SK-N-SH treated with all-trans-retinoic acid at 6 μM for 48 hours (cell line): ENCODE measurements around the gene LRFN5.
"Not testable (repeated sequence)": the region's sequence is repeated elsewhere in the genome, so short reads cannot be mapped to it uniquely, and the experiment has no call there.

Source experiments
- ATAC-seq: fragments of 200-7000 bp; cut with Tn5 transposase; 3 replicates; pipeline ENCODE4 v1.9.1; 2020; ENCODE audit warnings: mild to moderate bottlenecking, moderate library complexity
- ARNTL ChIP-seq: fragments of 450-650 bp; formaldehyde crosslinking; IDR thresholded peaks from 2 replicates; pipeline ENCODE4 v1.5.0; 2020; ENCODE audit warnings: low read depth, mild to moderate bottlenecking, moderate library complexity, borderline replicate concordance
- BACH2 ChIP-seq: fragments of 250-450 bp; sonication (Bioruptor Pico); IDR thresholded peaks from 2 replicates; pipeline ENCODE4 v1.9.0; 2021; ENCODE audit warnings: mild to moderate bottlenecking, borderline replicate concordance
- CSDC2 ChIP-seq: fragments of 250-450 bp; sonication (Bioruptor Pico); IDR thresholded peaks from 2 replicates; pipeline ENCODE4 v1.5.0; 2020; ENCODE audit warnings: mild to moderate bottlenecking, moderate library complexity
- ESRRG ChIP-seq: fragments of 250-450 bp; sonication (Bioruptor Pico); IDR thresholded peaks from 2 replicates; pipeline ENCODE4 v1.6.1; 2021; ENCODE audit warnings: mild to moderate bottlenecking
- ISL1 ChIP-seq: fragments of 250-450 bp; sonication (Bioruptor Pico); IDR thresholded peaks from 2 replicates; pipeline ENCODE4 v2.1.2; 2022; ENCODE audit warnings: mild to moderate bottlenecking, moderate library complexity
- OSR1 ChIP-seq: fragments of 250-450 bp; sonication (Bioruptor Pico); IDR thresholded peaks from 2 replicates; pipeline ENCODE4 v1.8.0; 2022; ENCODE audit warnings: moderate library complexity, mild to moderate bottlenecking, inconsistent platforms
- RARB ChIP-seq: fragments of 250-450 bp; sonication (Bioruptor Pico); IDR thresholded peaks from 2 replicates; pipeline ENCODE4 v1.8.0; 2021; ENCODE audit warnings: mild to moderate bottlenecking, moderate library complexity
- SNAI2 ChIP-seq: fragments of 250-450 bp; sonication (Bioruptor Pico); IDR thresholded peaks from 2 replicates; pipeline ENCODE4 v1.5.0; 2020; ENCODE audit warnings: mild to moderate bottlenecking, moderate library complexity
- TOX ChIP-seq: fragments of 250-450 bp; sonication (Bioruptor Pico); IDR thresholded peaks from 2 replicates; pipeline ENCODE4 v1.8.0; 2021; ENCODE audit warnings: mild to moderate bottlenecking, moderate library complexity, borderline replicate concordance
- ZC3H10 ChIP-seq: fragments of 250-450 bp; sonication (Bioruptor Pico); IDR thresholded peaks from 2 replicates; pipeline ENCODE4 v1.5.1; 2021; ENCODE audit warnings: mild to moderate bottlenecking, moderate library complexity
- ZFP3 ChIP-seq: fragments of 250-450 bp; sonication (Bioruptor Pico); IDR thresholded peaks from 2 replicates; pipeline ENCODE4 v1.5.0; 2020; ENCODE audit warnings: mild to moderate bottlenecking, moderate library complexity
- ZFP30 ChIP-seq: fragments of 450-650 bp; formaldehyde crosslinking; IDR thresholded peaks from 2 replicates; pipeline ENCODE4 v1.5.0; 2022; ENCODE audit warnings: mild to moderate bottlenecking, moderate library complexity
- ZNF565 ChIP-seq: fragments of 450-650 bp; formaldehyde crosslinking; conservative IDR thresholded peaks from 2 replicates; pipeline ENCODE4 v1.5.0; 2020; ENCODE audit warnings: low read depth, mild to moderate bottlenecking, moderate library complexity
- ZNF70 ChIP-seq: fragments of 450-650 bp; formaldehyde crosslinking; IDR thresholded peaks from 2 replicates; pipeline ENCODE4 v1.5.0; 2020; ENCODE audit warnings: mild to moderate bottlenecking, moderate library complexity
- ZNF8 ChIP-seq: fragments of 450-650 bp; formaldehyde crosslinking; IDR thresholded peaks from 2 replicates; pipeline ENCODE4 v1.5.0; 2020; ENCODE audit warnings: mild to moderate bottlenecking, moderate library complexity
- TF ChIP-seq, protein P1 (sequence below): fragments of 250-450 bp; sonication (Bioruptor Pico); IDR thresholded peaks from 2 replicates; pipeline ENCODE4 v1.8.0; 2021; ENCODE audit warnings: low read depth, mild to moderate bottlenecking, moderate library complexity, borderline replicate concordance
- TF ChIP-seq, protein P2 (sequence below): fragments of 250-450 bp; sonication (Bioruptor Pico); IDR thresholded peaks from 2 replicates; pipeline ENCODE4 v1.5.0; 2020; ENCODE audit warnings: mild to moderate bottlenecking, moderate library complexity
- TF ChIP-seq, protein P3 (sequence below): fragments of 250-450 bp; sonication (Bioruptor Pico); IDR thresholded peaks from 2 replicates; pipeline ENCODE4 v1.5.1; 2021; ENCODE audit warnings: mild to moderate bottlenecking, moderate library complexity
- TF ChIP-seq, protein P4 (sequence below): fragments of 250-450 bp; sonication (Bioruptor Pico); IDR thresholded peaks from 2 replicates; pipeline ENCODE4 v1.8.0; 2020; ENCODE audit warnings: mild to moderate bottlenecking, moderate library complexity, borderline replicate concordance

Gene LRFN5

DNA sequence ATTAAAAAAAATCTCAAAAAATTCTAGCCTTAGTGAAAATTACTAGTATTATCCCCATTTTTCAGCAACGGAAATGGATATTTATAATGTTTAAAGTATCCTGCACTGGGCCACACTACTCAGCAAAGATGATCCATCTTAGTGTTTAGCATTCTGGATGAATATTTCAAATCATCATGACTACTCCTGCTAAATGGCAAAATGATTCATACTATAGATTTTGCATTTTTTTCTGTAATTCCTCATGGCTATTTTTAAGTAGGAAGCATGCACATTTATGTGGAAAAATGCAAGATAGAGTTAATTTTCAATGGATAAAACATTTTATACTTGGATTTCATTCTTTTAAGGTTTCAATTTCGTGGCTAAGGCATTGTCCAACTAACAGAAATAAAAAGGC lies 59.6 kb downstream of the LRFN5 start:
- TF ChIP-seq CSDC2 (CRISPR knock-in tag) = no peak
- no peak for TF ChIP-seq RARB (CRISPR knock-in tag)
- TF ChIP-seq, protein P1, sequence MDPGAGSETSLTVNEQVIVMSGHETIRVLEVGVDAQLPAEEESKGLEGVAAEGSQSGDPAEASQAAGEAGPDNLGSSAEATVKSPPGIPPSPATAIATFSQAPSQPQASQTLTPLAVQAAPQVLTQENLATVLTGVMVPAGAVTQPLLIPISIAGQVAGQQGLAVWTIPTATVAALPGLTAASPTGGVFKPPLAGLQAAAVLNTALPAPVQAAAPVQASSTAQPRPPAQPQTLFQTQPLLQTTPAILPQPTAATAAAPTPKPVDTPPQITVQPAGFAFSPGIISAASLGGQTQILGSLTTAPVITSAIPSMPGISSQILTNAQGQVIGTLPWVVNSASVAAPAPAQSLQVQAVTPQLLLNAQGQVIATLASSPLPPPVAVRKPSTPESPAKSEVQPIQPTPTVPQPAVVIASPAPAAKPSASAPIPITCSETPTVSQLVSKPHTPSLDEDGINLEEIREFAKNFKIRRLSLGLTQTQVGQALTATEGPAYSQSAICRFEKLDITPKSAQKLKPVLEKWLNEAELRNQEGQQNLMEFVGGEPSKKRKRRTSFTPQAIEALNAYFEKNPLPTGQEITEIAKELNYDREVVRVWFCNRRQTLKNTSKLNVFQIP (CRISPR knock-in tag) = no peak

DNA sequence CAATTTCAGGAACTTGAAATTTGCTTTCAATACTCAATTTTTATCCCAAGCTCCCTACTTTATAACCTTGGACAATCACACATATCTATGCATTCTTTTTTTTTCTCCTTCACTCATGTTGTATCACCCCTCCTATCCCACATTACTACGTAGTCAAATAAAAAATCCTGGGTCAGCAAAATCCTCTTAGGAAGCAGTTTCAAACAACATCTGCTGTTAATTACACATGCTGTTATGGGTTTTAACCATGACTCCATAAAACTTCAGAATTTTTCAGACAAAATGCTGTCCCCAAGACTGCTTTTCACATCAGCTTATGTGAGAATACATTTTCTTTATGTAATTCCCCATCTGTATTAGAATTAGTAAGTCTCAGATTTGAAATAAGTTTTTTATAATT lies 61.7 kb downstream of the LRFN5 start:
- TF ChIP-seq TOX (CRISPR knock-in tag) = no peak
- TF ChIP-seq, protein P2, sequence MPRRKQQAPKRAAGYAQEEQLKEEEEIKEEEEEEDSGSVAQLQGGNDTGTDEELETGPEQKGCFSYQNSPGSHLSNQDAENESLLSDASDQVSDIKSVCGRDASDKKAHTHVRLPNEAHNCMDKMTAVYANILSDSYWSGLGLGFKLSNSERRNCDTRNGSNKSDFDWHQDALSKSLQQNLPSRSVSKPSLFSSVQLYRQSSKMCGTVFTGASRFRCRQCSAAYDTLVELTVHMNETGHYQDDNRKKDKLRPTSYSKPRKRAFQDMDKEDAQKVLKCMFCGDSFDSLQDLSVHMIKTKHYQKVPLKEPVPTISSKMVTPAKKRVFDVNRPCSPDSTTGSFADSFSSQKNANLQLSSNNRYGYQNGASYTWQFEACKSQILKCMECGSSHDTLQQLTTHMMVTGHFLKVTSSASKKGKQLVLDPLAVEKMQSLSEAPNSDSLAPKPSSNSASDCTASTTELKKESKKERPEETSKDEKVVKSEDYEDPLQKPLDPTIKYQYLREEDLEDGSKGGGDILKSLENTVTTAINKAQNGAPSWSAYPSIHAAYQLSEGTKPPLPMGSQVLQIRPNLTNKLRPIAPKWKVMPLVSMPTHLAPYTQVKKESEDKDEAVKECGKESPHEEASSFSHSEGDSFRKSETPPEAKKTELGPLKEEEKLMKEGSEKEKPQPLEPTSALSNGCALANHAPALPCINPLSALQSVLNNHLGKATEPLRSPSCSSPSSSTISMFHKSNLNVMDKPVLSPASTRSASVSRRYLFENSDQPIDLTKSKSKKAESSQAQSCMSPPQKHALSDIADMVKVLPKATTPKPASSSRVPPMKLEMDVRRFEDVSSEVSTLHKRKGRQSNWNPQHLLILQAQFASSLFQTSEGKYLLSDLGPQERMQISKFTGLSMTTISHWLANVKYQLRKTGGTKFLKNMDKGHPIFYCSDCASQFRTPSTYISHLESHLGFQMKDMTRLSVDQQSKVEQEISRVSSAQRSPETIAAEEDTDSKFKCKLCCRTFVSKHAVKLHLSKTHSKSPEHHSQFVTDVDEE (CRISPR knock-in tag) = no peak
- no peak for TF ChIP-seq ZFP3 (CRISPR knock-in tag)
- no peak for TF ChIP-seq ESRRG (CRISPR knock-in tag)
- no peak for TF ChIP-seq ISL1 (CRISPR knock-in tag)
- no peak for TF ChIP-seq ZC3H10 (CRISPR knock-in tag)
- no peak for TF ChIP-seq BACH2 (CRISPR knock-in tag)
- TF ChIP-seq, protein P3, sequence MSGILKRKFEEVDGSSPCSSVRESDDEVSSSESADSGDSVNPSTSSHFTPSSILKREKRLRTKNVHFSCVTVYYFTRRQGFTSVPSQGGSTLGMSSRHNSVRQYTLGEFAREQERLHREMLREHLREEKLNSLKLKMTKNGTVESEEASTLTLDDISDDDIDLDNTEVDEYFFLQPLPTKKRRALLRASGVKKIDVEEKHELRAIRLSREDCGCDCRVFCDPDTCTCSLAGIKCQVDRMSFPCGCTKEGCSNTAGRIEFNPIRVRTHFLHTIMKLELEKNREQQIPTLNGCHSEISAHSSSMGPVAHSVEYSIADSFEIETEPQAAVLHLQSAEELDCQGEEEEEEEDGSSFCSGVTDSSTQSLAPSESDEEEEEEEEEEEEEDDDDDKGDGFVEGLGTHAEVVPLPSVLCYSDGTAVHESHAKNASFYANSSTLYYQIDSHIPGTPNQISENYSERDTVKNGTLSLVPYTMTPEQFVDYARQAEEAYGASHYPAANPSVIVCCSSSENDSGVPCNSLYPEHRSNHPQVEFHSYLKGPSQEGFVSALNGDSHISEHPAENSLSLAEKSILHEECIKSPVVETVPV = no peak
- no peak for TF ChIP-seq CSDC2 (CRISPR knock-in tag)
- no peak for TF ChIP-seq ZNF8 (CRISPR knock-in tag)
- TF ChIP-seq, protein P4, sequence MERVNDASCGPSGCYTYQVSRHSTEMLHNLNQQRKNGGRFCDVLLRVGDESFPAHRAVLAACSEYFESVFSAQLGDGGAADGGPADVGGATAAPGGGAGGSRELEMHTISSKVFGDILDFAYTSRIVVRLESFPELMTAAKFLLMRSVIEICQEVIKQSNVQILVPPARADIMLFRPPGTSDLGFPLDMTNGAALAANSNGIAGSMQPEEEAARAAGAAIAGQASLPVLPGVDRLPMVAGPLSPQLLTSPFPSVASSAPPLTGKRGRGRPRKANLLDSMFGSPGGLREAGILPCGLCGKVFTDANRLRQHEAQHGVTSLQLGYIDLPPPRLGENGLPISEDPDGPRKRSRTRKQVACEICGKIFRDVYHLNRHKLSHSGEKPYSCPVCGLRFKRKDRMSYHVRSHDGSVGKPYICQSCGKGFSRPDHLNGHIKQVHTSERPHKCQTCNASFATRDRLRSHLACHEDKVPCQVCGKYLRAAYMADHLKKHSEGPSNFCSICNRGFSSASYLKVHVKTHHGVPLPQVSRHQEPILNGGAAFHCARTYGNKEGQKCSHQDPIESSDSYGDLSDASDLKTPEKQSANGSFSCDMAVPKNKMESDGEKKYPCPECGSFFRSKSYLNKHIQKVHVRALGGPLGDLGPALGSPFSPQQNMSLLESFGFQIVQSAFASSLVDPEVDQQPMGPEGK (CRISPR knock-in tag) = no peak
- no peak for TF ChIP-seq ZNF70
- TF ChIP-seq ZNF565 = no peak
- TF ChIP-seq ZFP30 = no peak
- no peak for TF ChIP-seq OSR1 (CRISPR knock-in tag)
- no peak for TF ChIP-seq RARB (CRISPR knock-in tag)
- no peak for TF ChIP-seq ARNTL
- TF ChIP-seq, protein P1 (CRISPR knock-in tag) = no peak
- TF ChIP-seq SNAI2 (CRISPR knock-in tag) = no peak
- TF ChIP-seq, all 23 proteins: peak for 0
- ATAC-seq = no peak

More for the DNA sequence above, 59.6 kb downstream of the LRFN5 start:
- no peak for ATAC-seq

DNA sequence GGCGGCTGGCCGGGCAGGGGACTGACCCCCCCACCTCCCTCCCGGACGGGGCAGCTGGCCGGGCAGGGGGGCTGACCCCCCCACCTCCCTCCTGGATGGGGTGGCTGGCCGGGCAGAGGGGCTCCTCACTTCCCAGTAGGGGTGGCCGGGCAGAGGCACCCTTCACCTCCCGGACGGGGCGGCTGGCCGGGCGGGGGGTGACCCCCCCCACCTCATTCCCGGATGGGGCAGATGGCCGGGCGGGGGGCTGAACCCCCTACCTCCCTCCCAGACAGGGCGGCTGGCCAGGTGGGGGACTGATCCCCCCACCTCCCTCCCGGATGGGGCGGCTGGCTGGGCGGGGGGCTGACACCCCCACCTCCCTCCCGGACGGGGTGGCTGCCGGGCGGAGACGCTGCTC lies 66.9 kb downstream of the LRFN5 start:
- not testable (repeated sequence) for ATAC-seq

DNA sequence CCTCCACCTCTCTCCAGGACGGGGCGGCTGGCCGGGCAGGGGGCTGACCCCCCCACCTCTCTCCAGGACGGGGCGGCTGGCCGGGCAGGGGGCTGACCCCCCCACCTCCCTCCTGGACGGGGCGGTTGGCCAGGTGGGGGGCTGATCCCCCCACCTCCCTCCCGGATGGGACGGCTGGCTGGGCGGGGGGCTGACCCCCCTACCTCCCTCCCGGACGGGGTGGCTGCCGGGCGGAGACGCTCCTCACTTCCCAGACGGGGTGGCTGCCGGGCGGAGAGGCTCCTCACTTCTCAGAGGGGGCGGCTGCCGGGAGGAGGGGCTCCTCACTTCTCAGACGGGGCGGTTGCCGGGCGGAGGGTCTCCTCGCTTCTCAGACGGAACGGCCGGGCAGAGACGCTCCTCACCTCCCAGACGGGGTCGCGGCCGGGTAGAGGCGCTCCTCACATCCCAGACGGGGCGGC lies 67.9 kb downstream of the LRFN5 start:
- ATAC-seq = not testable (repeated sequence)
